GM12875 (cell line): ENCODE data around the gene ZDHHC4.
A peak's percentile ranks its signal among the peaks of the same experiment; 100 is the strongest.

Experiments used
- H3K4me3 ChIP-seq: one replicate; pipeline ENCODE4 v1.5.1; 2011; ENCODE audit warnings: low read depth, low read length, control low read depth
- TF ChIP-seq, protein P1 (sequence below): IDR thresholded peaks from 2 replicates; pipeline ENCODE4 v1.5.1; 2011; ENCODE audit warnings: low read depth, mild to moderate bottlenecking, control low read depth, inconsistent platforms, low read length, moderate library complexity, borderline replicate concordance; ENCODE audit not compliant: insufficient read depth

ZDHHC4 gene

GRCh38 chr7:6590645-6591110 is 13.4 kb downstream of the ZDHHC4 start:
- TF ChIP-seq, protein P1, sequence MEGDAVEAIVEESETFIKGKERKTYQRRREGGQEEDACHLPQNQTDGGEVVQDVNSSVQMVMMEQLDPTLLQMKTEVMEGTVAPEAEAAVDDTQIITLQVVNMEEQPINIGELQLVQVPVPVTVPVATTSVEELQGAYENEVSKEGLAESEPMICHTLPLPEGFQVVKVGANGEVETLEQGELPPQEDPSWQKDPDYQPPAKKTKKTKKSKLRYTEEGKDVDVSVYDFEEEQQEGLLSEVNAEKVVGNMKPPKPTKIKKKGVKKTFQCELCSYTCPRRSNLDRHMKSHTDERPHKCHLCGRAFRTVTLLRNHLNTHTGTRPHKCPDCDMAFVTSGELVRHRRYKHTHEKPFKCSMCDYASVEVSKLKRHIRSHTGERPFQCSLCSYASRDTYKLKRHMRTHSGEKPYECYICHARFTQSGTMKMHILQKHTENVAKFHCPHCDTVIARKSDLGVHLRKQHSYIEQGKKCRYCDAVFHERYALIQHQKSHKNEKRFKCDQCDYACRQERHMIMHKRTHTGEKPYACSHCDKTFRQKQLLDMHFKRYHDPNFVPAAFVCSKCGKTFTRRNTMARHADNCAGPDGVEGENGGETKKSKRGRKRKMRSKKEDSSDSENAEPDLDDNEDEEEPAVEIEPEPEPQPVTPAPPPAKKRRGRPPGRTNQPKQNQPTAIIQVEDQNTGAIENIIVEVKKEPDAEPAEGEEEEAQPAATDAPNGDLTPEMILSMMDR, result no peak
- H3K4me3 ChIP-seq, result peak overlapping the region; percentile 98

GRCh38 chr7:6600093-6600492 is 22.8 kb downstream of the ZDHHC4 start:
- no peak overlapping the region for H3K4me3 ChIP-seq
- TF ChIP-seq, protein P1, result no peak

DNA sequence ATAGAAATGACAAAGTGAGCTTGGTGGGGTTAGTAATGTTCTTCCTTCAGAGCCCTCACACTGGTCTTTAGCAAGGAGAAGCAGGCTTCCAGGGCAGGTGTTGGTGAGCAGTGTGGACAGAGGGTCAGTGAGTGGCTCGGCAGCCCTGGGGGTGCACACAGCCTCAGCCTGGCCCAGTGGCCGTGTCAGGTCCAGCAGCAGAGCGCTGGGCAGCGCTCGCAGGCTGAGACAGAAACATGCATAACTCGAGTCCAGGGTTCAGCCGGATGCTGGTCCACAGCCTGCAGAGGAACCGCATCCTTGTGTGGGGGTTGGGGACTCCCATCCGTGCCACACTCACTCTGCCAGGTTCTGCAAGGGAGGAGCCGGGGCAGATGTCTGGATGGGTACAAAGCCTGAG is 27.2 kb downstream of the ZDHHC4 start:
- no peak overlapping the region for H3K4me3 ChIP-seq
- TF ChIP-seq, protein P1, result no peak

DNA sequence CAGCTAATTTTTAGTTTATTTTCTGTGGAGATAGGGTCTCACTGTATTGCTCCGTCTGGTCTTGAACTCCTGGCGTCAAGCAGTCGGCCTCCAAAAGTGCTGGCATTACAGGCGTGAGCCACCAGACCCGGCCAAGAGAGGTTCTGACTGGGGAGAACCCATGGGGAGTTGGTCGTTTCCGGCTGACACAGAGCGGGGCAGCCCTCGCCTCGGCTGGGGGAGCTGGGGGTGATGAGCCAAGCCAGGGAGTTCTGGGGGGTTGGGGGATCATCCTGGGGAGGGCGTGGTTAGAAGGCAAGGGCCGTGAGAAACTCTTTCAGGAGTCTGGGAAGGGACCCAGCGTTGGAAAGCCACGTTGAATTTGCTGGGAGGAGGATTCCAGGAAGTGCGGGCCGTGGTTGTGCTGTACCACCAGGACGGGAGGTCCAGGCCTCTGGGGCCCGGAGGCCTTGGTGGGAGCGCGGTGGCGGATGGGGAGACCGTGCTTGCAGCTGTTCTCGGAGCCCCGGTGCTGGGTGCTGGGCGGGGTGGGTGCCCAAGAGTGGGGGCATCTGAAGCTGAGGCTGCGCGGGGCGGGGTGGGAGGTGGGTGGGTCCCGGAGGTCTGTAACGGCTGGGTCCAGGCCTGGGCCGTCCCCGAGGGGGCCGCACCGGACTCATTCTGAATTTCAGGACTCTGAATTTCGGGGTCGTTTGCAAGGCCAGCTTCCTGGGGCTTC is 29.8 kb downstream of the ZDHHC4 start:
- TF ChIP-seq, protein P1, result no peak
- no peak overlapping the region for H3K4me3 ChIP-seq

DNA sequence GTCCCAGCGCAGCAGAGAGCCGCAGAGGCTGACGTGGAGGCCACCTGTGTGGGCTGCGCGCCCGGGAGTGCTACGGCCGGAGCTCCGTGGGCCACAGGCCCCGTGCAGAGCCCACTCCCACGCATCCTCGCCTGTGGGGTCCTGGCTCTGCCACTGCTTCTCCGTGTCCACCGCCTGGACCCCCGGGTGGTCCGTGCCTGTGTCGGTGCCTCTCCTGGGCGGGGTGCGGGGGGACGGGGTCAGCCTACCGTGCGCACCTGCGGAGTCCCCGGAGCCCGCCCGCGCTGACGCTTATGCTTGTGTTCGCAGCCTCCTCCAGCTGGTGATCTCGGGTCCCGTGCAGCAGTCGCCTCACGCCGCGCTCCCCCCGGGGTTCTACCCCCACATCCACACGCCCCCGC is 30.4 kb downstream of the ZDHHC4 start:
- TF ChIP-seq, protein P1, result no peak

DNA sequence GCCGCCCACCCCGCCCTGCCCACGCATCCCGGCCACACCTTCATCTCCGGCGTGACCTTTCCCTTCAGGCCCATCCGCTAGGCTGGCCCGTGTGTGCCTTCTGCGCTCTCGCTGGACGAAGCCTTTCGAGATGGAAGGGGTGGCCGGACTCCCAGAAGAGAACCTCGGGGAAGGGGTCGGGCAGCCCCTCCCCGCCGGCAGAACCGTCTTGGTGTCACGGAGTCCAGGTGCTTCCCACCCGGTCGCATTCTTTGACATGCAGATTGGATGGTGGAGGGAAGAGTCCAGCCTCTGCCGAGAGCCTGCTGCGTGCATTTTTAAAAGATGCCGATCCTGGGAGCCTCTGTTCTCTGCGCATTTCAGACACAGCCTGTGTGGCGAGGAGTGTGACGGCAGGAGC is 30.8 kb downstream of the ZDHHC4 start:
- H3K4me3 ChIP-seq, result no peak overlapping the region
- TF ChIP-seq, protein P1, result no peak

More for the DNA sequence above, 30.4 kb downstream of the ZDHHC4 start:
- H3K4me3 ChIP-seq, result no peak overlapping the region

- no peak overlapping the region for H3K4me3 ChIP-seq
These were observed 31.5 kb downstream of the ZDHHC4 start for GRCh38 chr7:6608794-6609193.

More at GRCh38 chr7:6608794-6609193, 31.5 kb downstream of the ZDHHC4 start:
- TF ChIP-seq, protein P1, result no peak
